H1 (cell line): Measurements from ENCODE around the gene C14orf93. TPM values are rescaled to one million over a fixed set of nuclear protein-coding genes. Genes with fewer than 3 reads are reported as not detected.

Source experiments
- CTCF ChIA-PET: fragments of 300-600 bp; sonication (Branson Sonifier 250); formaldehyde crosslinking; loops from one replicate; lab custom pipeline; 2021; ENCODE audit not compliant: partially characterized antibody; lab: Charles Lee
- POLR2A ChIA-PET: fragments of 300-600 bp; sonication (Branson Sonifier 250); formaldehyde crosslinking; loops from one replicate; lab custom pipeline; 2021; ENCODE audit warnings: inconsistent platforms; ENCODE audit not compliant: partially characterized antibody; lab: Charles Lee
- DNase-seq, 2 experiments: peaks; one replicate each; pipeline versions ENCODE4 v3.0.0 to v3.0.0-alpha.2; 2010 to 2022; ENCODE audit warnings: low spot score in 2 of 2, low read depth in 1 of 2, mixed read lengths in 1 of 2
- FAIRE-seq: peaks from 2 replicates; lab custom pipeline; 2011; peaks lifted over from hg19 to GRCh38; lab: Jason Lieb, UNC
- H2AFZ ChIP-seq: 2 replicates; pipeline ENCODE4 v1.8.1; 2012; ENCODE audit warnings: low read length, inconsistent platforms
- H2AK5ac ChIP-seq: 2 replicates; pipeline ENCODE4 v1.6.1; 2013; ENCODE audit warnings: low read depth, low read length
- H2BK120ac ChIP-seq: replicated peaks from 2 replicates; pipeline ENCODE3; 2013; ENCODE audit warnings: low read depth, low read length, inconsistent platforms
- H2BK12ac ChIP-seq: 2 replicates; pipeline ENCODE4 v1.6.1; 2013; ENCODE audit warnings: low read depth, low read length
- H2BK15ac ChIP-seq: 2 replicates; pipeline ENCODE4 v1.6.1; 2013; ENCODE audit warnings: low read length
- H2BK20ac ChIP-seq: 2 replicates; pipeline ENCODE4 v1.6.1; 2013; ENCODE audit warnings: low read length
- H2BK5ac ChIP-seq: 2 replicates; pipeline ENCODE4 v1.6.1; 2013; ENCODE audit warnings: low read depth, low read length
- H3K14ac ChIP-seq: 2 replicates; pipeline ENCODE4 v1.6.1; 2013; ENCODE audit warnings: inconsistent platforms; ENCODE audit not compliant: insufficient read length
- H3K18ac ChIP-seq: 2 replicates; pipeline ENCODE4 v1.6.1; 2013; ENCODE audit warnings: low read length; ENCODE audit errors: extremely low read depth
- H3K23ac ChIP-seq: 2 replicates; pipeline ENCODE4 v1.6.1; 2013; ENCODE audit warnings: inconsistent platforms; ENCODE audit not compliant: insufficient read length
- H3K23me2 ChIP-seq: 2 replicates; pipeline ENCODE4 v1.6.1; 2013; ENCODE audit warnings: low read depth, low read length
- H3K27ac ChIP-seq: 2 replicates; pipeline ENCODE4 v1.6.1; 2011; ENCODE audit warnings: low read depth, low read length, inconsistent platforms
- H3K27me3 ChIP-seq, 4 experiments: replicated peaks in 1 of 4; 1 replicate in 1 of 4; 2 replicates in 3 of 4; pipeline versions ENCODE4 v1.6.1 to v1.8.1; 2011 to 2013; ENCODE audit warnings: low read length in 3 of 4, mild to moderate bottlenecking in 3 of 4, inconsistent platforms in 2 of 4, mixed read lengths in 2 of 4, moderate library complexity in 1 of 4; ENCODE audit not compliant: control insufficient read depth in 3 of 4, insufficient read depth in 3 of 4; ENCODE audit errors: extremely low read depth in 1 of 4
- H3K36me3 ChIP-seq, 4 experiments: 2 replicates each; pipeline versions ENCODE4 v1.6.1 to v1.8.1; 2011 to 2013; ENCODE audit warnings: mild to moderate bottlenecking in 4 of 4, low read length in 3 of 4, moderate library complexity in 2 of 4, control low read depth in 1 of 4, inconsistent platforms in 1 of 4; ENCODE audit not compliant: insufficient read depth in 4 of 4, control insufficient read depth in 2 of 4
- H3K4ac ChIP-seq: replicated peaks from 2 replicates; pipeline ENCODE3; 2013; ENCODE audit warnings: low read length, low read depth, mixed read lengths, inconsistent platforms; ENCODE audit not compliant: insufficient read length
- H3K4me1 ChIP-seq, 4 experiments: replicated peaks in 1 of 4; 1 replicate in 1 of 4; 2 replicates in 3 of 4; pipeline versions ENCODE4 v1.6.1 to v1.8.1; 2011 to 2013; ENCODE audit warnings: low read length in 3 of 4, inconsistent platforms in 2 of 4, mixed read lengths in 1 of 4; ENCODE audit not compliant: insufficient read depth in 4 of 4, control insufficient read depth in 3 of 4
- H3K4me2 ChIP-seq, 2 experiments: 2 replicates each; pipeline versions ENCODE4 v1.6.1 to v1.8.1; 2011 to 2013; ENCODE audit warnings: low read depth in 2 of 2, low read length in 2 of 2, control low read depth in 1 of 2, inconsistent platforms in 1 of 2, mild to moderate bottlenecking in 1 of 2; ENCODE audit not compliant: insufficient read depth in 1 of 2
- H3K4me3 ChIP-seq, 4 experiments: fragments of 200-600, 300-600 bp in 1 of 4; sonication (generic), shearing (Covaris generic), sonication (Bioruptor Twin) in 1 of 4; 2 replicates each; pipeline versions ENCODE4 v1.5.1 to v1.8.1; 2011 to 2016; ENCODE audit warnings: low read length in 4 of 4, low read depth in 3 of 4, control low read depth in 2 of 4, inconsistent platforms in 2 of 4, mild to moderate bottlenecking in 2 of 4, mixed read lengths in 1 of 4, moderate library complexity in 1 of 4; ENCODE audit not compliant: insufficient read depth in 2 of 4; ENCODE audit errors: extremely low read depth in 1 of 4
- H3K56ac ChIP-seq: replicated peaks from 2 replicates; pipeline ENCODE3; 2013; ENCODE audit warnings: low read depth, mild to moderate bottlenecking, mixed read lengths, low read length, inconsistent platforms; ENCODE audit not compliant: insufficient read length
- H3K79me1 ChIP-seq: 2 replicates; pipeline ENCODE4 v1.6.1; 2013; ENCODE audit warnings: low read depth, low read length, control low read depth
- H3K79me2 ChIP-seq, 2 experiments: 2 replicates each; pipeline versions ENCODE4 v1.6.1 to v1.8.1; 2012 to 2013; ENCODE audit warnings: low read length in 2 of 2, mild to moderate bottlenecking in 2 of 2, inconsistent platforms in 1 of 2; ENCODE audit not compliant: insufficient read depth in 2 of 2, control insufficient read depth in 1 of 2
- H3K9ac ChIP-seq, 4 experiments: replicated peaks in 1 of 4; 1 replicate in 1 of 4; 2 replicates in 3 of 4; pipeline versions ENCODE4 v1.6.1 to v1.8.1; 2011 to 2013; ENCODE audit warnings: low read depth in 3 of 4, low read length in 3 of 4, control low read depth in 2 of 4, mild to moderate bottlenecking in 2 of 4, moderate library complexity in 2 of 4, inconsistent platforms in 1 of 4; ENCODE audit errors: extremely low read depth in 1 of 4
- H3K9me3 ChIP-seq, 2 experiments: 2 replicates each; pipeline versions ENCODE4 v1.6.1 to v1.8.1; 2012 to 2013; ENCODE audit warnings: mild to moderate bottlenecking in 2 of 2, moderate library complexity in 2 of 2, control low read depth in 1 of 2, inconsistent platforms in 1 of 2, low read depth in 1 of 2, low read length in 1 of 2, mixed read lengths in 1 of 2; ENCODE audit not compliant: insufficient read depth in 2 of 2
- H4K20me1 ChIP-seq, 2 experiments: replicated peaks in 1 of 2; 2 replicates each; pipeline versions ENCODE3 to v1.8.1; 2011 to 2013; ENCODE audit warnings: inconsistent platforms in 2 of 2, low read length in 2 of 2, mild to moderate bottlenecking in 1 of 2; ENCODE audit not compliant: insufficient read depth in 2 of 2, control insufficient read depth in 1 of 2
- H4K5ac ChIP-seq: 2 replicates; pipeline ENCODE4 v1.6.1; 2013; ENCODE audit warnings: low read length, low read depth, mixed read lengths, inconsistent platforms; ENCODE audit not compliant: insufficient read length
- H4K8ac ChIP-seq: 2 replicates; pipeline ENCODE4 v1.8.0; 2013; ENCODE audit warnings: mild to moderate bottlenecking, moderate library complexity, low read length, inconsistent platforms; ENCODE audit not compliant: insufficient read depth; ENCODE audit errors: extremely low read depth
- H4K91ac ChIP-seq: replicated peaks from 2 replicates; pipeline ENCODE3; 2013; ENCODE audit warnings: low read length, mixed read lengths, inconsistent platforms; ENCODE audit not compliant: insufficient read length
- E2F6 ChIP-seq: IDR thresholded peaks from 2 replicates; pipeline ENCODE4 v1.6.1; 2012; ENCODE audit warnings: inconsistent platforms
- EZH2 ChIP-seq: fragments of 200-600 bp; sonication (generic); IDR thresholded peaks from 2 replicates; pipeline ENCODE4 v1.7.1; 2012; ENCODE audit warnings: low read depth, mild to moderate bottlenecking, moderate library complexity, low read length, inconsistent platforms; ENCODE audit not compliant: severe bottlenecking
- FOSL1 ChIP-seq: IDR thresholded peaks from 2 replicates; pipeline ENCODE4 v1.6.1; 2011; ENCODE audit warnings: mild to moderate bottlenecking, low read depth, low read length, moderate library complexity; ENCODE audit not compliant: insufficient read depth
- GTF2F1 ChIP-seq: IDR thresholded peaks from 2 replicates; pipeline ENCODE4 v1.6.1; 2012; ENCODE audit warnings: low read depth, low read length, improper control_type of control experiment, borderline replicate concordance
- HDAC6 ChIP-seq: IDR thresholded peaks from one replicate; pipeline ENCODE4 v1.7.1; 2012; ENCODE audit warnings: low read depth, mild to moderate bottlenecking, inconsistent platforms, low read length, moderate library complexity
- JUN ChIP-seq: IDR thresholded peaks from 2 replicates; pipeline ENCODE4 v1.6.1; 2011; ENCODE audit warnings: low read depth, mild to moderate bottlenecking, improper control_type of control experiment, low read length
- MAFK ChIP-seq: IDR thresholded peaks from 2 replicates; pipeline ENCODE4 v1.6.1; 2012; ENCODE audit warnings: low read depth, mild to moderate bottlenecking, improper control_type of control experiment, low read length
- NRF1 ChIP-seq: IDR thresholded peaks from 2 replicates; pipeline ENCODE4 v1.6.1; 2011; ENCODE audit warnings: mild to moderate bottlenecking, low read depth, low read length, improper control_type of control experiment
- SP1 ChIP-seq: IDR thresholded peaks from 2 replicates; pipeline ENCODE4 v1.6.1; 2011; ENCODE audit warnings: low read depth, low read length
- SRF ChIP-seq: IDR thresholded peaks from 2 replicates; pipeline ENCODE4 v1.6.1; 2011; ENCODE audit warnings: mild to moderate bottlenecking, low read depth, low read length, moderate library complexity
- SUZ12 ChIP-seq: fragments of 200-600 bp; sonication (generic); IDR thresholded peaks from 2 replicates; pipeline ENCODE4 v1.6.1; 2012; ENCODE audit warnings: mild to moderate bottlenecking, inconsistent platforms, low read length, moderate library complexity, mixed read lengths
- TAF1 ChIP-seq: IDR thresholded peaks from 2 replicates; pipeline ENCODE4 v1.6.1; 2011; ENCODE audit warnings: mild to moderate bottlenecking, low read depth, low read length
- USF2 ChIP-seq: IDR thresholded peaks from 2 replicates; pipeline ENCODE4 v1.6.1; 2011; ENCODE audit warnings: low read length, improper control_type of control experiment
- WGBS, 2 experiments: shearing (Covaris generic) in 1 of 2; methylation state at CpG; one replicate each; pipeline versions ENCODE4 v1.1.6 to v1.1.7; 2013 to 2015; ENCODE audit warnings: low lambda C conversion rate in 2 of 2, mixed read lengths in 2 of 2, inconsistent platforms in 1 of 2, low coverage in 1 of 2, missing lambda C conversion rate in 1 of 2; ENCODE audit not compliant: insufficient replicate concordance in 2 of 2, insufficient coverage in 1 of 2, insufficient read length in 1 of 2; ENCODE audit errors: extremely low coverage in 1 of 2, missing lambda C conversion rate in 1 of 2; 5-methylcytosine and 5-hydroxymethylcytosine counted together
- polyA plus RNA-seq, 7 experiments: library from polyadenylated mRNA; depleted of rRNA in 3 of 7; stranded (reverse) in 5 of 7; unstranded in 2 of 7; fragments of >200 nt in 5 of 7; fragments of 200-250 nt in 2 of 7; gene quantifications; 1 replicate in 5 of 7; 2 replicates in 1 of 7; 4 replicates in 1 of 7; pipeline versions ENCODE4 v1.2.1 to v1.2.3, GENCODE V29; 2011 to 2013; ENCODE audit warnings: missing spikeins in 2 of 7, mixed read lengths in 2 of 7
- total RNA-seq: library from RNA; stranded (reverse); fragmentation: NEBNext Ultra II Directional; extraction: Animal tissue kit (Norgen Biotek cat#: 25700); gene quantifications from 2 replicates; pipeline ENCODE4 v1.2.1, GENCODE V29; 2021

The C14orf93 gene
- total and polyA plus RNA-seq, 2 of the 8 experiments (the other 6 are each of a cell fraction or from before 2014, with no cell fraction given), result 7.8 to 8.2 TPM

GRCh38 chr14:23043145-23043544, 33.2 kb upstream of the C14orf93 start:
- Histone ChIP-seq H3K79me2 (no peaks in the 10 kb centered on the region), H3K36me3 (peaks cover 0 to 4% (median 0%) of the 10 kb centered on the region in 4 experiments; a peak in 1 of 8 replicates), H3K27ac (no peak overlapping the region), H2BK20ac (no peak overlapping the region), H3K9me3 (no peaks in the 10 kb centered on the region), H3K27me3 (no peaks in the 10 kb centered on the region), H2BK5ac (no peak overlapping the region), H3K4ac (no peak overlapping the region), H2AFZ (no peak overlapping the region), H2BK12ac (no peak overlapping the region), H3K79me1 (no peaks in the 10 kb centered on the region; the same call in 1 of the 2 replicates), H2BK15ac (no peak overlapping the region), H3K18ac (no peak overlapping the region), H4K20me1 (no peaks in the 10 kb centered on the region), H3K56ac (no peak overlapping the region), H2AK5ac (no peak overlapping the region), H3K4me2 (no peak overlapping the region), H3K23ac (no peak overlapping the region), H3K4me1 (peaks cover 0 to 7% (median 0%) of the 10 kb centered on the region in 4 experiments; a peak in 1 of 7 replicates), H3K14ac (no peak overlapping the region), H4K8ac (no peak overlapping the region), H3K4me3 (no peak overlapping the region), H3K9ac (no peak overlapping the region), H4K5ac (no peak overlapping the region), H4K91ac (no peak overlapping the region), H2BK120ac (no peak overlapping the region), H3K23me2 (no peaks in the 10 kb centered on the region)
- ChIA-PET CTCF (interaction anchor here (1.0 to 29.2 kb wide), 14 partner anchors 8 to 113 kb away, joined by 3 to 785 read pairs (median 6); partner anchors contain the start of gene AJUBA), POLR2A (interaction anchor here (0.9 to 2.8 kb wide), 8 partner anchors 12 to 114 kb away, joined by 3 to 7 read pairs (median 4); partner anchors contain the start of gene PRMT5)
- FAIRE-seq, result no peak
- no peak for DNase-seq
- 88% methylated on average over 5 of the region's 6 CpGs; no CpG with 5 or more reads in 1 of the 2 experiments for WGBS, 2 experiments
- TF ChIP-seq SRF (no peak), NRF1 (no peak), TAF1 (no peak), MAFK (no peak), SUZ12 (no peak), EZH2 (no peak), GTF2F1 (no peak), HDAC6 (no peak), E2F6 (no peak), FOSL1 (no peak), SP1 (no peak), JUN (no peak), USF2 (no peak)
